ENCODE results near the gene ADAMTSL3.

DNA sequence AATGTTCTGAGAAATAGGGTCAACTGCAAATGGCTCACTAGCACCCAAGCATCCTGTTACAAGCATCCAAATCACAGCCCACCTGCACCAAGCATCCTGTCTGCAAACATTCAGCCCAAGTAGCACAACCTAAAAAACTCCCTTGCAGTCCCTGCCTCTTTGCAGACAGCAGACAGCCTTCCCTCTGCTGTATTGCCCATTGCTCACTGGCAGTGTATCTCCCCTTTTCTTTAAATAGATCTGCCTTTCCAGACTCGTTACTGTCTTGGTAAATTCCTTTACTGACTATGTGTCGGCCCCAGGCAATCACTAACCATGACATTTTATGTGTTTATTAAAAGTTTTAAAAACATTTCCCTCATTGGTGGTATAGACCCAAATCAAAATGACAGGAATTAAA, 155.4 kb downstream of the ADAMTSL3 start:
- TF ChIP-seq, protein P1, sequence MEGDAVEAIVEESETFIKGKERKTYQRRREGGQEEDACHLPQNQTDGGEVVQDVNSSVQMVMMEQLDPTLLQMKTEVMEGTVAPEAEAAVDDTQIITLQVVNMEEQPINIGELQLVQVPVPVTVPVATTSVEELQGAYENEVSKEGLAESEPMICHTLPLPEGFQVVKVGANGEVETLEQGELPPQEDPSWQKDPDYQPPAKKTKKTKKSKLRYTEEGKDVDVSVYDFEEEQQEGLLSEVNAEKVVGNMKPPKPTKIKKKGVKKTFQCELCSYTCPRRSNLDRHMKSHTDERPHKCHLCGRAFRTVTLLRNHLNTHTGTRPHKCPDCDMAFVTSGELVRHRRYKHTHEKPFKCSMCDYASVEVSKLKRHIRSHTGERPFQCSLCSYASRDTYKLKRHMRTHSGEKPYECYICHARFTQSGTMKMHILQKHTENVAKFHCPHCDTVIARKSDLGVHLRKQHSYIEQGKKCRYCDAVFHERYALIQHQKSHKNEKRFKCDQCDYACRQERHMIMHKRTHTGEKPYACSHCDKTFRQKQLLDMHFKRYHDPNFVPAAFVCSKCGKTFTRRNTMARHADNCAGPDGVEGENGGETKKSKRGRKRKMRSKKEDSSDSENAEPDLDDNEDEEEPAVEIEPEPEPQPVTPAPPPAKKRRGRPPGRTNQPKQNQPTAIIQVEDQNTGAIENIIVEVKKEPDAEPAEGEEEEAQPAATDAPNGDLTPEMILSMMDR (IDR thresholded peaks at IDR 0.05): no peak
- TF ChIP-seq POLR2A (IDR thresholded peaks at IDR 0.05) (no peak), POLR2AphosphoS5 (IDR thresholded peaks at IDR 0.05) (no peak), EP300 (IDR thresholded peaks at IDR 0.05) (no peak)

All from sigmoid colon (tissue), 4 donors.